ENCODE measurements around the gene HOPX.

GRCh38 chr4:56613101-56613862 lies 67.8 kb downstream of the HOPX start:
- TF ChIP-seq, protein P1, sequence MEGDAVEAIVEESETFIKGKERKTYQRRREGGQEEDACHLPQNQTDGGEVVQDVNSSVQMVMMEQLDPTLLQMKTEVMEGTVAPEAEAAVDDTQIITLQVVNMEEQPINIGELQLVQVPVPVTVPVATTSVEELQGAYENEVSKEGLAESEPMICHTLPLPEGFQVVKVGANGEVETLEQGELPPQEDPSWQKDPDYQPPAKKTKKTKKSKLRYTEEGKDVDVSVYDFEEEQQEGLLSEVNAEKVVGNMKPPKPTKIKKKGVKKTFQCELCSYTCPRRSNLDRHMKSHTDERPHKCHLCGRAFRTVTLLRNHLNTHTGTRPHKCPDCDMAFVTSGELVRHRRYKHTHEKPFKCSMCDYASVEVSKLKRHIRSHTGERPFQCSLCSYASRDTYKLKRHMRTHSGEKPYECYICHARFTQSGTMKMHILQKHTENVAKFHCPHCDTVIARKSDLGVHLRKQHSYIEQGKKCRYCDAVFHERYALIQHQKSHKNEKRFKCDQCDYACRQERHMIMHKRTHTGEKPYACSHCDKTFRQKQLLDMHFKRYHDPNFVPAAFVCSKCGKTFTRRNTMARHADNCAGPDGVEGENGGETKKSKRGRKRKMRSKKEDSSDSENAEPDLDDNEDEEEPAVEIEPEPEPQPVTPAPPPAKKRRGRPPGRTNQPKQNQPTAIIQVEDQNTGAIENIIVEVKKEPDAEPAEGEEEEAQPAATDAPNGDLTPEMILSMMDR (conservative IDR thresholded peaks at IDR 0.05; ENCODE audit: low read depth, low read length) = no peak
- TF ChIP-seq EZH2 (IDR thresholded peaks at IDR 0.05; ENCODE audit: borderline replicate concordance, low read depth, low read length, poor library complexity, severe bottlenecking) = no peak
